ENCODE data around the gene HMGCR. TPM values are rescaled to one million over a fixed set of nuclear protein-coding genes. Genes with fewer than 3 reads are reported as not detected.
A peak's percentile ranks its signal among the peaks of the same experiment; 100 is the strongest.
"Not testable (repeated sequence)": the region's sequence is repeated elsewhere in the genome, so short reads cannot be mapped to it uniquely, and the experiment has no call there.

The HMGCR gene
- total RNA-seq: 10 to 100 TPM in 5 of 6 donors, 1 to 10 TPM in 1; 10.0 to 19.7 (median 13.2) TPM
- 10 to 100 TPM in 1 of 2 donors, 1 to 10 TPM in 1; 2.5 to 10.4 TPM for polyA plus RNA-seq

- Histone ChIP-seq H3K27ac (peak within 1 kb of the TSS; percentile 61 to 90 (median 80)), H3K4me1 (peaks cover 0 to 7% (median 0%) of the 10 kb centered on the region in 3 donors), H3K27me3 (no peaks in the 10 kb centered on the region), H3K9me3 (no peaks in the 10 kb centered on the region), H3K36me3 (no peaks in the 10 kb centered on the region), H3K4me3 (peak within 1 kb of the TSS; percentile 55 to 86 (median 78))
- intact Hi-C loops (cut with DNase I): no loop called here
- 0% methylated on average over 56 of the region's 56 CpGs for WGBS, 2 donors
- TF ChIP-seq CTCF (IDR thresholded peaks at IDR 0.05): peak in 1 of 4 donors; percentile 13
- peak; percentile 95 to 98 (median 97) for ATAC-seq
- DNase-seq: peak; percentile 91 to 99 (median 98)
- FAIRE-seq: peak; percentile 96
These were observed at the start of gene HMGCR for GRCh38 chr5:75336615-75337336. Gene HMGCR, plus strand, starts transcription at chr5:75337220. Its CDS starts 5,386 bp downstream, at chr5:75342606.

- H3K4me3 ChIP-seq; FAIRE-seq; DNase-seq; H3K9me3 ChIP-seq; H3K27me3 ChIP-seq; H3K36me3 ChIP-seq; intact Hi-C loops (cut with DNase I); H3K27ac ChIP-seq; ATAC-seq; H3K4me1 ChIP-seq: not testable (repeated sequence)
- 73 to 79% methylated on average over 3 of the region's 3 CpGs for WGBS, 2 donors
These were observed 45.2 kb upstream of the HMGCR start for GRCh38 chr5:75291844-75292243.

- Histone ChIP-seq H3K27me3 (no peaks in the 10 kb centered on the region), H3K9me3 (no peaks in the 10 kb centered on the region), H3K4me3 (no peak overlapping the region), H3K27ac (no peak overlapping the region), H3K4me1 (no peaks in the 10 kb centered on the region), H3K36me3 (no peaks in the 10 kb centered on the region)
- no peak for ATAC-seq
- TF ChIP-seq CTCF (IDR thresholded peaks at IDR 0.05): no peak
- no peak for FAIRE-seq
- intact Hi-C loops (cut with DNase I): no loop called here
- DNase-seq: no peak
These were observed 36.9 kb upstream of the HMGCR start for GRCh38 chr5:75300084-75300483.

- Histone ChIP-seq H3K4me3 (no peak overlapping the region), H3K9me3 (no peaks in the 10 kb centered on the region), H3K4me1 (no peaks in the 10 kb centered on the region), H3K36me3 (no peaks in the 10 kb centered on the region), H3K27me3 (no peaks in the 10 kb centered on the region), H3K27ac (no peak overlapping the region)
- ATAC-seq: no peak
- intact Hi-C loops (cut with DNase I): no loop called here
- DNase-seq: no peak
- 65 to 73% methylated on average over 4 of the region's 4 CpGs for WGBS, 2 donors
- no peak for FAIRE-seq
- TF ChIP-seq CTCF (IDR thresholded peaks at IDR 0.05): no peak
These were observed 33.6 kb upstream of the HMGCR start for GRCh38 chr5:75303419-75303818.

- 76 to 79% methylated on average over 11 of the region's 11 CpGs for WGBS, 2 donors
These were observed 32.5 kb upstream of the HMGCR start for GRCh38 chr5:75304486-75304885.

GRCh38 chr5:75306746-75307145, 30.3 kb upstream of the HMGCR start:
- intact Hi-C loops (cut with DNase I): no loop called here
- Histone ChIP-seq H3K4me3 (no peak overlapping the region), H3K27me3 (no peaks in the 10 kb centered on the region), H3K4me1 (no peaks in the 10 kb centered on the region), H3K36me3 (no peaks in the 10 kb centered on the region), H3K27ac (no peak overlapping the region), H3K9me3 (no peaks in the 10 kb centered on the region)
- DNase-seq: no peak
- WGBS, 2 donors: 93 to 99% methylated on average over 1 of the region's 1 CpG
- no peak for TF ChIP-seq CTCF (IDR thresholded peaks at IDR 0.05)
- no peak for FAIRE-seq
- no peak for ATAC-seq

More at GRCh38 chr5:75304486-75304885, 32.5 kb upstream of the HMGCR start:
- H3K9me3 ChIP-seq; H3K4me1 ChIP-seq; FAIRE-seq; H3K27me3 ChIP-seq; H3K4me3 ChIP-seq; DNase-seq; ATAC-seq; H3K36me3 ChIP-seq; H3K27ac ChIP-seq; intact Hi-C loops (cut with DNase I): not testable (repeated sequence)

All from pancreas (tissue), 10 donors.